ENCODE measurements around the gene CENPL. TPM values are rescaled to one million over a fixed set of nuclear protein-coding genes. Genes with fewer than 3 reads are reported as not detected.

Gene CENPL
- total RNA-seq, 1 experiment from 2014 or later, result 108 TPM

- no peaks in the 10 kb centered on the region for H3K27me3 ChIP-seq (ENCODE audit: low read length)
- ATAC-seq (no peak), DNase-seq (no peak)
- H3K36me3 ChIP-seq (ENCODE audit: low read depth, low read length), result peaks cover 51% of the 10 kb centered on the region
- H3K9ac ChIP-seq (ENCODE audit: low read length), result peak overlapping the region; percentile 99
- no peaks in the 10 kb centered on the region for H3K9me3 ChIP-seq (ENCODE audit: low read length)
- H3K27ac ChIP-seq (ENCODE audit: low read length), result peak overlapping the region; percentile 67
- H2AFZ ChIP-seq (ENCODE audit: low read length), result no peak overlapping the region
- TSS peak; percentile 68 for BruUV-seq (replicated peaks)
- intact Hi-C loops (cut with micrococcal nuclease), result no loop called here
- peak overlapping the region; percentile 99 for H3K4me2 ChIP-seq (ENCODE audit: low read length)
- peaks cover 19% of the 10 kb centered on the region for H3K4me1 ChIP-seq (ENCODE audit: insufficient read depth, low read length)
- ChIA-PET CTCF (no interaction called here), POLR2A (ENCODE audit: unreplicated experiment) (no interaction called here)
- H3F3A ChIP-seq (ENCODE audit: low read length, unreplicated experiment), result peaks cover 35% of the 10 kb centered on the region
- peaks cover 44% of the 10 kb centered on the region for H4K20me1 ChIP-seq (ENCODE audit: low read length)
- no peaks in the 10 kb centered on the region for H3K9me2 ChIP-seq (replicated peaks; ENCODE audit: low read length)
- peak overlapping the region; percentile 100 for H3K4me3 ChIP-seq (ENCODE audit: low read length)
- H3K79me2 ChIP-seq (ENCODE audit: low read length), result peaks cover 29% of the 10 kb centered on the region
- TF ChIP-seq EZH2 (IDR thresholded peaks at IDR 0.05; ENCODE audit: low read length, unreplicated experiment) (no peak), EZH2phosphoT487 (IDR thresholded peaks at IDR 0.05; ENCODE audit: borderline replicate concordance, low read length) (no peak), CTCF (conservative IDR thresholded peaks at IDR 0.05; ENCODE audit: low read depth, low read length) (no peak)
These were observed 42.6 kb upstream of the CENPL start for GRCh38 chr1:173867141-173867752.

GRCh38 chr1:173866413-173867115 lies 41.9 kb upstream of the CENPL start:
- H3K9me3 ChIP-seq (ENCODE audit: low read length), result no peaks in the 10 kb centered on the region
- no peak overlapping the region for H2AFZ ChIP-seq (ENCODE audit: low read length)
- DNase-seq (no peak), ATAC-seq (no peak)
- peaks cover 51% of the 10 kb centered on the region for H3K36me3 ChIP-seq (ENCODE audit: low read depth, low read length)
- TF ChIP-seq EZH2phosphoT487 (IDR thresholded peaks at IDR 0.05; ENCODE audit: borderline replicate concordance, low read length), result no peak
- no peak for TF ChIP-seq EZH2 (IDR thresholded peaks at IDR 0.05; ENCODE audit: low read length, unreplicated experiment)
- TF ChIP-seq CTCF (conservative IDR thresholded peaks at IDR 0.05; ENCODE audit: low read depth, low read length), result no peak
- peaks cover 29% of the 10 kb centered on the region for H3K79me2 ChIP-seq (ENCODE audit: low read length)
- ChIA-PET POLR2A (ENCODE audit: unreplicated experiment) (no interaction called here), CTCF (no interaction called here)
- BruUV-seq (replicated peaks), result no TSS peak
- peak overlapping the region; percentile 100 for H3K4me3 ChIP-seq (ENCODE audit: low read length)
- H3K4me2 ChIP-seq (ENCODE audit: low read length), result peak overlapping the region; percentile 99
- H3F3A ChIP-seq (ENCODE audit: low read length, unreplicated experiment), result peaks cover 35% of the 10 kb centered on the region
- intact Hi-C loops (cut with micrococcal nuclease), result no loop called here
- peak overlapping the region; percentile 99 for H3K9ac ChIP-seq (ENCODE audit: low read length)
- peaks cover 19% of the 10 kb centered on the region for H3K4me1 ChIP-seq (ENCODE audit: insufficient read depth, low read length)
- H4K20me1 ChIP-seq (ENCODE audit: low read length), result peaks cover 44% of the 10 kb centered on the region
- no peaks in the 10 kb centered on the region for H3K9me2 ChIP-seq (replicated peaks; ENCODE audit: low read length)
- H3K27me3 ChIP-seq (ENCODE audit: low read length), result no peaks in the 10 kb centered on the region
- H3K27ac ChIP-seq (ENCODE audit: low read length), result no peak overlapping the region

Measured in PC-3 (cell line).